NCI-H2196 treated with DMSO at 0.1 percent for 48 hours (cell line): Measurements from ENCODE around the gene GNB3.

ENCODE experiments used
- DNase-seq: peaks from one replicate; lab custom pipeline; 2025; ENCODE audit not compliant: unreplicated experiment; lab: John Stamatoyannopoulos, UW

GNB3 gene

GRCh38 chr12:6836851-6837250, 3.9 kb upstream of the GNB3 start:
- DNase-seq = no peak

- DNase-seq = no peak
Measured at GRCh38 chr12:6837370-6838060, 3.2 kb upstream of the GNB3 start.

GRCh38 chr12:6838854-6839253, 1.9 kb upstream of the GNB3 start:
- no peak for DNase-seq

- DNase-seq = peak; percentile 7
Measured at GRCh38 chr12:6839482-6840201, 1.1 kb upstream of the GNB3 start.

- DNase-seq = no peak
Measured at GRCh38 chr12:6840330-6840729, 395 bp upstream of the GNB3 start.

- DNase-seq = no peak
Measured at GRCh38 chr12:6842075-6842474, 1.4 kb downstream of the GNB3 start.

GRCh38 chr12:6843118-6843902, 2.6 kb downstream of the GNB3 start:
- no peak for DNase-seq

- no peak for DNase-seq
Measured at GRCh38 chr12:6845395-6845794, 4.7 kb downstream of the GNB3 start.

- no peak for DNase-seq
Measured at GRCh38 chr12:6846316-6846869, 5.7 kb downstream of the GNB3 start.

GRCh38 chr12:6847676-6848075, 7.0 kb downstream of the GNB3 start:
- no peak for DNase-seq

- no peak for DNase-seq
Measured at GRCh38 chr12:6849427-6849826, 8.7 kb downstream of the GNB3 start.

GRCh38 chr12:6849976-6850560, 9.3 kb downstream of the GNB3 start:
- no peak for DNase-seq

GRCh38 chr12:6850796-6851152, 10.0 kb downstream of the GNB3 start:
- DNase-seq = no peak

- peak; percentile 86 for DNase-seq
Measured at GRCh38 chr12:6851153-6851920, 10.6 kb downstream of the GNB3 start, which contains the start of gene CDCA3. Gene CDCA3, minus strand, starts transcription at chr12:6851286. Its CDS starts 334 bp downstream, at chr12:6850952.

GRCh38 chr12:6851921-6852650, 11.4 kb downstream of the GNB3 start, which contains the start of gene USP5:
Gene USP5, plus strand, starts transcription at chr12:6852150. Its CDS starts 30 bp downstream, at chr12:6852180.
- peak; percentile 88 for DNase-seq

- DNase-seq = no peak
Measured at GRCh38 chr12:6852651-6853354, 12.1 kb downstream of the GNB3 start.

GRCh38 chr12:6853626-6854025, 12.9 kb downstream of the GNB3 start:
- DNase-seq = no peak

GRCh38 chr12:6854036-6854435, 13.3 kb downstream of the GNB3 start:
- no peak for DNase-seq

- no peak for DNase-seq
Measured at GRCh38 chr12:6855322-6855721, 14.6 kb downstream of the GNB3 start.
